Lung microvascular endothelial cell (primary cell): Measurements from ENCODE around the gene ATG13. TPM values are rescaled to one million over a fixed set of nuclear protein-coding genes. Genes with fewer than 3 reads are reported as not detected.
"Not testable (repeated sequence)": the region's sequence is repeated elsewhere in the genome, so short reads cannot be mapped to it uniquely, and the experiment has no call there.

Experiments
- DNase-seq, 2 donors: peaks; one replicate each; pipeline versions ENCODE4 v3.0.0 to v3.0.0-alpha.2; 2010; ENCODE audit warnings: low read depth in 2 of 2
- total RNA-seq: library from RNA; depleted of rRNA; stranded (reverse); fragments of >200 nt; gene quantifications from 2 replicates; pipeline ENCODE4 v1.2.1, GENCODE V29; 2014

Gene ATG13
- total RNA-seq, 1 donor from 2014 or later: 52.8 TPM

DNA sequence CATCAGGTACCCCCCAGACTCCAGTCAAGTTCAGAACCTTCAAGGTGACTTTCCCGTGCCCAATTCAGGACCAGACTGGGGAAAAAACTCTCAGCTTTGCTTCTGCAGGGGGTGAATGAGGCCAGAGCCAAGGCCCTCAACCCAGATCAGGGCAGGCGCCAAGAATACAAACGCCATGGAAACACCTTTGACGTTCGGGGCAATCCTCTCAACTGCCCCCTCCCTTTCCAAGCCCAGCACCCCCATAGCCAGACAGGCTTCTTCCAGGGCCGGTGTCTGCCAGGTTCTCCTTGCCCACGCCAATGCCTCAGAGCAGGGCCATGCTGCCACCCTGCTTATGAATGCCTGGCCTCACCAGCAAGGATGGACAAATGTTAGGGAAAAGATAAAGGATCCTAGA, 77.3 kb downstream of the ATG13 start:
- DNase-seq: no peak

DNA sequence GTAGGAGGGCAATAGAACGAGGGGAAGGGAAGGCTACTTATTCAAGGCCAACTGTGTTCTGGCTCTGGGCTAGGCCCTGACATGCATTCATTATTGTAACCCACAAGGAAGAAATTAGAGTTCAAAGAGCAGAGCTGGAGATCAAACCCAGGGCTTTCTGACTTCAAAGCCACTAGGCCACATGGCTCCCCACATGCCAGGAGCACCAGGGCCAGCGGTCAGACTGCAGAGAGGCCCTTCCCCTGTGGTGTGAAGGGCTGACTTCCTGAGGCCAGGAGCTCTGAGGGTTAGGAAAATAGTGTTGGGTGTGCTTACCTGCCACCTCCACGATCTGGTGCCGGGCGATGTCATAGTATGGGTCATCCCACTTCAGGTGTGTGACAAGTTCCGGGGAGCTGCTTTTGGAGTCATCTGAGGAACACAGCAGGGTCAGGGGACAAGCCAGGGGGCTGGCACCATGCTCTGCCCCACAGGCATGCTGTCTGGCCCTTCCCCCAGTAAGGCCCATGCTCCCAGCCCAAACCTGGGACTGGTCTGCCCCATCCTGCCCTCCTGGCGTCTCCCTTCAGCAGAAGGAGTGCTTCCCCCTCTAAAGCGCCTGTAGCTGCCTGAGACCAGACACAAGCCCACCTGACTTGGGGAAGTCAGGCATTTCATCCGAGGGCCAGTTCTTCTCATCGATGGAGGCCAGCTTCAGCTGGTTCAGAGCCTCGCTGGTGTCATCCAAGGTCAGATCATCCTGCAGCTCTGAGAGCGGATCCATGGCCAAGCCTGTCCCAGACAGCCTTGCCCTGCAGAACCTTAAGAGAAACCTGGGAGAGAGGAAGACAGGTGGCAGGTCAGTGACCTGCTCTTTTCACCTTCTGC, 78.2 kb downstream of the ATG13 start:
- DNase-seq: no peak

- no peak for DNase-seq
Measured at GRCh38 chr11:46696212-46696558, 78.8 kb downstream of the ATG13 start.

DNA sequence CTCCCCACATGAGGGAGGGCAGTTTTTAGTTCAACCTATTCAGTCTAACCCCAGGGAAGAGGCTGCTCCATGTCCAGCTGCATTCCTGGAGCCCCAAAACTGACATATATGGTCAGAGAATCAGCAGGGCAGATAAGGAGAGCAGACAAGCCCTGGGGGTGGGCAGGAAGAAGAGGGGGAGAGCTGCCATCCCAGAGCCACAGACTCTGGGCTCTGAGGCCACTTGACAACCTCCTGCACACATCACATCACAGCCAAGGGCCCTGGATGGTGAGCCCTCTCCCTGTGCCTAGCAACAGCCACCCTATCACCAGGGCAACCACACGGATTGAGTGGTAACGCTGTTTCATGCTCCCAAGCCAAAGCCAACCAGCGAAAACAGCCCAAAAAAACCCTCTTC, 80.0 kb downstream of the ATG13 start:
- no peak for DNase-seq

- DNase-seq: no peak
Measured at GRCh38 chr11:46697723-46698122, 80.4 kb downstream of the ATG13 start.

GRCh38 chr11:46698597-46698996, 81.2 kb downstream of the ATG13 start:
- DNase-seq: no peak

DNA sequence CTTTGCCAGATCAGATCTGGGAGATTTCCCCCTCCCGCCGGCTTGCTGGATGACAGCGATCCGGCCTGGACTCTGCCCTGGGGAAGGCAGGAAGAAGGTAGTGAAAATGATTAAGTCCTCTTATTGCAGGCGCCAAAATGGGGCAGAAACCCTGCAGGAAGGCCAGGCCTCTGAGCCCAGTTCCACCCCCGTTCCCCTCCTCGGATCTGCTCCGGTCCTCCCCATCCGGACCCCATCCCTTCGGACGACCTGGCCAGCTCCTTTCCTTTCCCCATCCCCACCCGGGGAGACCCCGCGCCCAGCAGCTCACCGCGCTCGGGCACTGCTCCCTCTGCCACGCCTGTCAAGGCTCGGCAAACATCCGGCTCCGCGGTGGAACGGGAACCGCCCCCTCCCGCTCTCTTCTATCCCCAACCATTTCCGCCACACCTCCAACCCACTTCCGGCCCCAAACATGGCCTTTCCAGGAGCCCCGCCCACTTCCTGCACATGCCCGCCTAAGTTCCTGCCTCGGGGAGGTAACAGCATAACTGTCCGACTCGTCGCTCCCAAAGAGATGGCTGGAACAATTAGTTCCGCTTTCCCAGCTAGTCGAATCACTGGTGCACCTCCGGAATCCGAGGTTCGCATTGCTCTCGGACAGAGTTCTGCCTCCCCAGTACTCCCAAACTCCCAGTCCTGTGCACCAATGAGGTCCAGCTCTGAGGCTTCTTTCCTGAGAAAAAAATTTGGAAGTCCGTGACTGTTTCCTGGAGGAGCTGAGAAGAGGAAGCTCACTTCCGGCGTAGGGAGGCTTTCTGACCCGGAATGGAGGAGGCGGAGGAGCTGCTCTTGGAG, 83.1 kb downstream of the ATG13 start, which contains the start of the genes ARHGAP1 and ZNF408:
Gene ARHGAP1, minus strand, starts transcription at position 379 of the 837 bp plus-strand sequence. CDS start 4,512 bp downstream, outside the sequence.
Gene ZNF408, plus strand, starts transcription at position 791 of the 837 bp plus-strand sequence. Its CDS starts 17 bp downstream, at position 808.
- peak; percentile 99 for DNase-seq

DNA sequence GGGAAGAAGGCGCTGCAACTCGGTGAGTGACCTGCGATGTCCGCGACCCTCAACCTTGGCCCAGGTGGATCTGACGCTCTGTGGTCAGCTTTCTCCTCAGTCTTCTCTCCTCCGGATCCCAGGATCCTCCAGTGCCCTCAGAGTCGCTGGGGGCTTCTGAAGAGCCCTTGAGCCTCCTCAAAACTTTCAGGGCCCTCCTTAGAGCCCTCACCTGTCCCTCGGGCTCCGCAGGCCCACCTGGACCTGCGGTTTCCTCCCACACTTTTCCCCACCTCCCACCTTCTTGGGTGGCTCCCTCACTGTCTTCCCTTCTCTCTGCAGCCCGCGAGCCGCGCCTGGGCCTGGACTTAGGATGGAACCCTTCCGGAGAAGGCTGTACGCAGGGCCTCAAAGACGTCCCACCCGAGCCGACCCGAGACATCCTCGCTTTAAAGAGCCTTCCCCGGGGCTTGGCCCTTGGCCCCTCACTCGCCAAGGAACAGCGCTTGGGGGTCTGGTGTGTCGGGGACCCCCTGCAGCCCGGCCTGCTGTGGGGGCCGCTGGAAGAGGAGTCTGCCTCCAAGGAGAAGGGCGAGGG, 83.8 kb downstream of the ATG13 start:
- peak in 1 of 2 donors; percentile 21 for DNase-seq

- DNase-seq: no peak
Measured at GRCh38 chr11:46705070-46705688, 87.8 kb downstream of the ATG13 start.

- no peak for DNase-seq
Measured at GRCh38 chr11:46706886-46707285, 89.5 kb downstream of the ATG13 start.

GRCh38 chr11:46709351-46709750, 92.0 kb downstream of the ATG13 start:
- not testable (repeated sequence) for DNase-seq

- peak in 1 of 2 donors; percentile 85 for DNase-seq
Measured at GRCh38 chr11:46710821-46711269, 93.5 kb downstream of the ATG13 start.

DNA sequence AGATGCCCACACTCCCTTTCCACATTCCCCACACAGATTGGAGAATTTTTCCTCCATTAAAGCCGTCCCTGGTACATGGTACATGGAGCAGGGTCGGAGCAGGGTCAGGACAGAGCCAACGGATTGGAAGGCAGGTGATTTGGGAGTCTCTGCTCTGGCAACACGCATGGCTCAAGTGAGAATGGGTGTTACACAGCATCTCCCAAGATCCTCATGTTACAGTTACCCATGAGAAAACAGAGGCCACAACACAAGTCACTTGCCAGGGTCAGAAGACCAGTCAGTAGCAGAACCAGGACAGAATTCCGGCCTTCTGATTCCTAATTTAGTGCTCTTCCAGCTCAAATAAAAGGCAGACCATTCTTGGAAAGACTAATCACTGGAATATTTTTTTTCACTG, 94.0 kb downstream of the ATG13 start:
- no peak for DNase-seq

DNA sequence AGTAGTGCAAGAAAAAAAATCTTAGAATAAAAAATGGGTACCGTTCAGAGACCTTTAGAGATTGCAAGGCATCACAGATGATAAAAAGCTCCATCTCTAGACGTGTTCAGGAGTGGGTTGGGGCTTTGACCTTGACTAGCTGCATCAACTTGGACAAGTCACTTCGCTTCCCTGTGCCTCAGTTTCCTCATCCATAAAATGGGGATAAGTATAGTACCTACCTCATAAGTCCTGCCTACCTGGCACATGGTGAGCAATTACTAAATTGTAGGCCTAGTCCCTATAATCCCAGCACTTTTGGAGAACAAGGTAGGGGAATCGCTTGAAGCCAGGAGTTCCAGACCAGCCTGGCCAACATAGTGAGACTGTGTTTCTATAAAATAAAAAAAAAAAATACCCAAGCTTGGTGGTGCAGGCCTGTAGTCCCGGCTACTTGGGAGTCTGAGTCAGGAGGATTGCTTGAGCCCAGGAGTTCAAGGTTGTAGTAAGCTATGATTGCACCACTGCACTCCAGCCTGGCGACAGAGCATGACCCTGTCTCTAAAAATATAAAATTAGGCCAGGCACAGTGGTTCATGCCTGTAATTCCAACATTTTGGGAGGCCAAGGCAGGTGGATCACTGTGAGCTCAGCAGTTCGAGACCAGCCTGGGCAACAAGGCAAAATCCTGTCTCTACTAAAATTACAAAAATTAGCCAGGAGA, 95.7 kb downstream of the ATG13 start:
- DNase-seq: no peak

GRCh38 chr11:46717825-46718154, 100.4 kb downstream of the ATG13 start:
- not testable (repeated sequence) for DNase-seq

- peak in 1 of 2 donors; percentile 31 for DNase-seq
Measured at GRCh38 chr11:46718155-46719019, 101.0 kb downstream of the ATG13 start.

DNA sequence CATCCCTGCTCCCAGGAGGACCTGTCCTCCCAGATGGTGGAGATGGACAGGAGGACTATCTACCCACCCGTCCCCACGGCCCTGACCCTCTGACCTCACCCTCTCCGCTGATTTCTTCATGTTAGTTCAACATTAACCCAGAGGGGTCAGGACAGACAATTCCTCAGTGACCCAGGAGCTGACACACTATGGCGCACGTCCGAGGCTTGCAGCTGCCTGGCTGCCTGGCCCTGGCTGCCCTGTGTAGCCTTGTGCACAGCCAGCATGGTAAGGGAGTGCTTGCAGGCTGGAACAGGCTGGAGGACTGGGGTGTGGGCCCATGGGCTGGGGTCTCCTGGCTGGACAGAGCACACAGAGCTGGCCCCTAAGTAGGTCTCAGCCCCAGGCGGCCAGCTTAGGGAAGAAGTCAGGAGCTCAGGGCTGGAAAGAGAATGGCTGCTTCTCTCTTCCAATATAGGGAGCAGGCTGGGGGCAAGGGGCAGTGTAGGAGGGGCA, 101.7 kb downstream of the ATG13 start, which contains the start of gene F2:
Gene F2, plus strand, starts transcription at position 166 of the 495 bp plus-strand sequence. Its CDS starts 23 bp downstream, at position 189.
- no peak for DNase-seq

GRCh38 chr11:46719543-46720218, 102.3 kb downstream of the ATG13 start:
- no peak for DNase-seq

- no peak for DNase-seq
Measured at GRCh38 chr11:46721286-46721685, 103.9 kb downstream of the ATG13 start.
